PC-9 (cell line): Measurements from ENCODE around the gene SSX4B. TPM values are rescaled to one million over a fixed set of nuclear protein-coding genes. Genes with fewer than 3 reads are reported as not detected.
"Not testable (repeated sequence)": the region's sequence is repeated elsewhere in the genome, so short reads cannot be mapped to it uniquely, and the experiment has no call there.

Source experiments
- Bru-seq: library from RNA; stranded (reverse); fragments of 400-500 nt; gene quantifications from one replicate; lab custom pipeline; 2021; lab: Mats Ljungman, UMichigan
- BruChase-seq, 2 experiments: library from RNA; stranded (reverse); fragments of 400-500 nt; gene quantifications; one replicate each; lab custom pipeline; 2021; lab: Mats Ljungman, UMichigan
- BruUV-seq: library from RNA; stranded (reverse); fragments of 400-500 nt; replicated peaks from 2 replicates; lab custom pipeline; 2021; lab: Mats Ljungman, UMichigan
- CTCF ChIA-PET: fragments of 300-600 bp; sonication (Branson Sonifier 250); formaldehyde crosslinking; loops from one replicate; lab custom pipeline; 2022; ENCODE audit warnings: antibody characterized with exemption; lab: Charles Lee
- POLR2A ChIA-PET: fragments of 300-600 bp; sonication (Branson Sonifier 250); formaldehyde crosslinking; loops from one replicate; lab custom pipeline; 2022; ENCODE audit warnings: antibody characterized with exemption; ENCODE audit not compliant: unreplicated experiment; lab: Charles Lee
- DNase-seq, 2 experiments: peaks; one replicate each; pipeline versions ENCODE4 v3.0.0 to v3.0.0-alpha.2; 2015 to 2022; ENCODE audit warnings: mixed read lengths in 1 of 2
- H2AFZ ChIP-seq: fragments of 200-600 bp; sonication (generic); 2 replicates; pipeline ENCODE4 v1.8.1; 2017; ENCODE audit warnings: antibody characterized with exemption
- H3F3A ChIP-seq: fragments of 200-600 bp; sonication (generic); 2 replicates; pipeline ENCODE4 v1.8.1; 2017; ENCODE audit warnings: antibody characterized with exemption, mild to moderate bottlenecking, low read depth; ENCODE audit not compliant: insufficient read depth
- H3K27ac ChIP-seq: fragments of 200-600 bp; sonication (generic); 2 replicates; pipeline ENCODE4 v1.6.1; 2016; ENCODE audit warnings: mixed run types
- H3K27me3 ChIP-seq: fragments of 200-600 bp; sonication (generic); 2 replicates; pipeline ENCODE4 v1.6.1; 2016; ENCODE audit warnings: low read depth, mixed run types; ENCODE audit not compliant: insufficient read depth
- H3K36me3 ChIP-seq: fragments of 200-600 bp; sonication (generic); 2 replicates; pipeline ENCODE4 v1.6.1; 2016; ENCODE audit warnings: low read depth, mixed run types
- H3K4me1 ChIP-seq: fragments of 200-600 bp; sonication (generic); replicated peaks from 2 replicates; pipeline ENCODE4 v1.6.1; 2016; ENCODE audit warnings: mixed run types; ENCODE audit not compliant: insufficient read depth
- H3K4me2 ChIP-seq: fragments of 200-600 bp; sonication (generic); 2 replicates; pipeline ENCODE4 v1.6.1; 2017; ENCODE audit warnings: mixed run types
- H3K4me3 ChIP-seq: fragments of 200-600 bp; sonication (generic); 2 replicates; pipeline ENCODE4 v1.6.1; 2016; ENCODE audit warnings: mixed run types
- H3K79me2 ChIP-seq: fragments of 200-600 bp; sonication (generic); 2 replicates; pipeline ENCODE4 v1.6.1; 2017; ENCODE audit warnings: low read depth, mixed run types
- H3K9me2 ChIP-seq: fragments of 200-600 bp; sonication (generic); 2 replicates; pipeline ENCODE4 v1.8.1; 2017; ENCODE audit warnings: mild to moderate bottlenecking; ENCODE audit not compliant: insufficient read depth
- H3K9me3 ChIP-seq: fragments of 200-600 bp; sonication (generic); 2 replicates; pipeline ENCODE4 v1.8.1; 2016; ENCODE audit warnings: low read depth; ENCODE audit not compliant: insufficient read depth
- H4K20me1 ChIP-seq: fragments of 200-600 bp; sonication (generic); 2 replicates; pipeline ENCODE4 v1.8.1; 2017; ENCODE audit not compliant: insufficient read depth
- EZH2 ChIP-seq: fragments of 200-600 bp; sonication (generic); IDR thresholded peaks from 2 replicates; pipeline ENCODE4 v1.8.0; 2017; ENCODE audit warnings: antibody characterized with exemption, low read depth
- intact Hi-C: fragments of 100-400 bp; cut with micrococcal nuclease; formaldehyde crosslinking; loops from one replicate; pipeline ENCODE4 v1.10.0; 2022; ENCODE audit not compliant: unreplicated experiment
- long read RNA-seq: library from polyadenylated mRNA; stranded (forward); transcript quantifications from one replicate; pipeline ENCODE4 v2.0.0, GENCODE V29; 2022
- total RNA-seq: library from RNA; stranded (reverse); gene quantifications from 2 replicates; pipeline ENCODE4 v1.2.3, GENCODE V29; 2021
- TF ChIP-seq, protein P1 (sequence below): fragments of 200-600 bp; sonication (generic); conservative IDR thresholded peaks from 2 replicates; pipeline ENCODE4 v1.6.1; 2017; ENCODE audit warnings: mixed run types, antibody characterized with exemption, mild to moderate bottlenecking, moderate library complexity

The SSX4B gene, protein sequence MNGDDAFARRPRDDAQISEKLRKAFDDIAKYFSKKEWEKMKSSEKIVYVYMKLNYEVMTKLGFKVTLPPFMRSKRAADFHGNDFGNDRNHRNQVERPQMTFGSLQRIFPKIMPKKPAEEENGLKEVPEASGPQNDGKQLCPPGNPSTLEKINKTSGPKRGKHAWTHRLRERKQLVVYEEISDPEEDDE
- total RNA-seq (not detected in 2 replicates), Bru-seq, nascent RNA (not detected), BruChase-seq, experiment 1, labeled RNA remaining after a 2-hour chase (not detected), BruChase-seq, experiment 2, labeled RNA remaining after a 6-hour chase (not detected)
- long read RNA-seq, result 0 reads

DNA sequence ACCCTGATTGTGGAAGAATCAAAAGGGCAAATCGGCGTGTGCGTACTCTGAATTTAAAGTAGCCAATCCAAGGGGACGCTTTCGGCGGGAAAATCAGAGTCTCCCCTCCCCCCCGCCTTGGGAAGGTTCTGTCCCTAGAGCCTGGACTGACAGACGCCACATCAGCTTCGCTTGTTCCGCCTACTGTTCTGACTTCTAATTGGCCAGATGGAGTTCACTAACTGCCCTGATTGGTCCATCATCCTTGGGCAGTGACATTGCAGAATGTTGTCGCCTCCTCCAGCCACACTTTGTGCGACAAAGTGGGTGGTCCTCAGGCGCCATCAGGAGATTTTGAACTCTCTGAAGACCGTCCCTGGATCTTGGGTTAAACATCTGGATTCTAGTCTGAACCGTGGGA lies at the start of gene SSX4B:
SSX4B (minus strand) TSS at position 101 of the 400 bp plus-strand sequence. CDS start 588 bp downstream, outside the sequence.
- H3K9me3 ChIP-seq, DNase-seq, H3K9me2 ChIP-seq, H3K27me3 ChIP-seq, H3K4me2 ChIP-seq, H2AFZ ChIP-seq, intact Hi-C loops, H4K20me1 ChIP-seq, BruUV-seq, H3F3A ChIP-seq, H3K4me3 ChIP-seq, H3K4me1 ChIP-seq, CTCF ChIA-PET, H3K36me3 ChIP-seq, POLR2A ChIA-PET, H3K79me2 ChIP-seq, H3K27ac ChIP-seq: not testable (repeated sequence)

DNA sequence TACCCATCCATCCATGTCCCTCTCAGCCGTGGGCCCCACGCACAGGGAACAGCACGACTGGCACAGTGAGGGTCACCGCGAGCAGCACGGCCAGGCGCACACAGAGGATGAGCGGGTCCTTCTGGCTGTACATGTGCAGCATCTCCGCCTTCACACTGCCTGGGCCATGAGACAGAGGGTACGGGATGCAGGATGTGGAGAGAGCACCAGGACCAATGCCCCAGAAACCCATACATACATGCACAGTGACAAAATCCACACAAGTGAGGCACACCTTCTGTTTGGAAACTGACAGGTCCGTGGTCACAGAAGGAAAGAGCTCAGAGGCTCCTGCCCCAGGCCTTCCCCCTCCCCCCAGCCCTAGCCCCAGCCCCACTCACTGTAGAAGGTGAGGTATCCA lies 48.8 kb upstream of the SSX4B start:
- Histone ChIP-seq H3K4me2 (no peak overlapping the region), H3K9me2 (no peaks in the 10 kb centered on the region), H3K27ac (no peak overlapping the region), H3K79me2 (no peaks in the 10 kb centered on the region), H3K36me3 (no peaks in the 10 kb centered on the region), H3K9me3 (no peaks in the 10 kb centered on the region), H3K4me1 (no peaks in the 10 kb centered on the region), H3K27me3 (no peaks in the 10 kb centered on the region), H4K20me1 (no peaks in the 10 kb centered on the region), H3K4me3 (no peak overlapping the region), H3F3A (no peaks in the 10 kb centered on the region), H2AFZ (no peak overlapping the region)
- BruUV-seq, result no TSS peak
- TF ChIP-seq, protein P1, sequence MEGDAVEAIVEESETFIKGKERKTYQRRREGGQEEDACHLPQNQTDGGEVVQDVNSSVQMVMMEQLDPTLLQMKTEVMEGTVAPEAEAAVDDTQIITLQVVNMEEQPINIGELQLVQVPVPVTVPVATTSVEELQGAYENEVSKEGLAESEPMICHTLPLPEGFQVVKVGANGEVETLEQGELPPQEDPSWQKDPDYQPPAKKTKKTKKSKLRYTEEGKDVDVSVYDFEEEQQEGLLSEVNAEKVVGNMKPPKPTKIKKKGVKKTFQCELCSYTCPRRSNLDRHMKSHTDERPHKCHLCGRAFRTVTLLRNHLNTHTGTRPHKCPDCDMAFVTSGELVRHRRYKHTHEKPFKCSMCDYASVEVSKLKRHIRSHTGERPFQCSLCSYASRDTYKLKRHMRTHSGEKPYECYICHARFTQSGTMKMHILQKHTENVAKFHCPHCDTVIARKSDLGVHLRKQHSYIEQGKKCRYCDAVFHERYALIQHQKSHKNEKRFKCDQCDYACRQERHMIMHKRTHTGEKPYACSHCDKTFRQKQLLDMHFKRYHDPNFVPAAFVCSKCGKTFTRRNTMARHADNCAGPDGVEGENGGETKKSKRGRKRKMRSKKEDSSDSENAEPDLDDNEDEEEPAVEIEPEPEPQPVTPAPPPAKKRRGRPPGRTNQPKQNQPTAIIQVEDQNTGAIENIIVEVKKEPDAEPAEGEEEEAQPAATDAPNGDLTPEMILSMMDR, result no peak
- DNase-seq, result no peak
- CTCF ChIA-PET, result no interaction called here
- POLR2A ChIA-PET, result no interaction called here
- intact Hi-C loops, result no loop called here

DNA sequence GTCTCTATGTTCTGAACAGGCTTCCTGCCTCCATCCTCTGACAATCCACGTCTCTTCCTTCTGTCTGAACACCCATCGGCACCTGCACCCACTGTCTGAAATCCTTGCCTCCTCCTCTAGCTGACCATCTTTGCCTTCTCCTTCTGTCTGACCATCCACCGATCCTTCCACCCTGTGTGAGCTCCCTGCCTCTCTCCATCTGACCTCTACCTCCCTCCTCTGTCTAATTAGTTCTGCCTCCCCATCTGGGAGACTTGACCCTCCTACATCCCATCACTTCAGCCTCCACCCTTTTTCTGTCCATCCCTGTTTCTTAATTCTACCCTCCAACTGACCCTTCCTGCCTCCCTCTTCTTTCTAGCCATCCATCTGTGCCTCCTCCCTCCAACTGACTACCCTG lies 48.3 kb upstream of the SSX4B start:
- no peak for DNase-seq
- POLR2A ChIA-PET, result no interaction called here
- H3K27me3 ChIP-seq, result no peaks in the 10 kb centered on the region
- intact Hi-C loops, result no loop called here
- H4K20me1 ChIP-seq, result no peaks in the 10 kb centered on the region
- no peaks in the 10 kb centered on the region for H3K9me2 ChIP-seq
- H3K4me3 ChIP-seq, result no peak overlapping the region
- H3K4me1 ChIP-seq, result no peaks in the 10 kb centered on the region
- H3K9me3 ChIP-seq, result no peaks in the 10 kb centered on the region
- H3K79me2 ChIP-seq, result no peaks in the 10 kb centered on the region
- BruUV-seq, result no TSS peak
- TF ChIP-seq, protein P1, result no peak
- H3K4me2 ChIP-seq, result no peak overlapping the region
- CTCF ChIA-PET, result no interaction called here
- no peak overlapping the region for H3K27ac ChIP-seq
- H3K36me3 ChIP-seq, result no peaks in the 10 kb centered on the region
- no peak overlapping the region for H2AFZ ChIP-seq
- no peaks in the 10 kb centered on the region for H3F3A ChIP-seq

DNA sequence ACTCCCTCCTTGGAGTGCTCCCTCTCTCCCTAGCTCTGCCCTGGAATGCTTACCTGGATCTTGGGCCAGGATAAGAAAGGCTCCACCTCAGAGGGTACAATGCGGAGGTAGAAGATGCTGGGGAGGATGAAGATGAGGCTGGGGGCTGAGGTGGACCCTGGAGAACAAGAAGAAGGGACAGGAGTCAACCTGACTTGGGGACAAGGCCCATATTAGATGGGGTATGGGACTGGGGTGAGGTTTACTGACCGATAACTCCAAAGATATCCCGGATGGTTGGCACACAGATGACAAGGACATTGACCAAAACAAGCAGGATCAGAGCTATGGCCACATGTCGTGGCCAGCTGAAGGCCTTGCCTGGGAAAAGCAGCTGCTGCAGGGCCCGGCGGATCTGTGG lies 47.7 kb upstream of the SSX4B start:
- Histone ChIP-seq H3K4me3 (no peak overlapping the region), H3K36me3 (no peaks in the 10 kb centered on the region), H3K4me2 (no peak overlapping the region), H3F3A (no peaks in the 10 kb centered on the region), H4K20me1 (no peaks in the 10 kb centered on the region), H3K9me3 (no peaks in the 10 kb centered on the region), H2AFZ (no peak overlapping the region), H3K27me3 (no peaks in the 10 kb centered on the region), H3K9me2 (no peaks in the 10 kb centered on the region), H3K4me1 (no peaks in the 10 kb centered on the region), H3K79me2 (no peaks in the 10 kb centered on the region), H3K27ac (no peak overlapping the region)
- DNase-seq, result no peak
- TF ChIP-seq, protein P1, result no peak
- TF ChIP-seq EZH2, result no peak
- ChIA-PET CTCF (no interaction called here), POLR2A (no interaction called here)
- intact Hi-C loops, result no loop called here
- no TSS peak for BruUV-seq
